PFSK-1 (cell line): Measurements from ENCODE around the gene GAB1.

Experiments
- FOXP2 ChIP-seq: optimal IDR thresholded peaks from 2 replicates; pipeline ENCODE3; 2011; ENCODE audit warnings: borderline replicate concordance, control low read depth, inconsistent platforms; ENCODE audit not compliant: insufficient read depth; ENCODE audit errors: extremely low read length, extremely low read depth
- POLR2AphosphoS5 ChIP-seq: IDR thresholded peaks from 2 replicates; pipeline ENCODE4 v1.6.1; 2012; ENCODE audit warnings: low read depth, mild to moderate bottlenecking, control low read depth, low read length, moderate library complexity
- REST ChIP-seq, 2 experiments: IDR thresholded peaks; 2 replicates each; pipeline versions ENCODE4 v1.6.1 to v1.8.0; 2011 to 2012; ENCODE audit warnings: low read depth in 2 of 2, low read length in 2 of 2, control low read depth in 1 of 2, inconsistent platforms in 1 of 2, mild to moderate bottlenecking in 1 of 2, moderate library complexity in 1 of 2; ENCODE audit not compliant: insufficient read depth in 1 of 2
- SIN3A ChIP-seq: IDR thresholded peaks from 2 replicates; pipeline ENCODE4 v1.6.1; 2012; ENCODE audit warnings: mild to moderate bottlenecking, low read length, moderate library complexity, borderline replicate concordance; ENCODE audit not compliant: insufficient read depth
- TAF1 ChIP-seq: IDR thresholded peaks from 2 replicates; pipeline ENCODE4 v1.6.1; 2012; ENCODE audit warnings: low read length, control low read depth, borderline replicate concordance; ENCODE audit not compliant: insufficient read depth

GAB1 gene

GRCh38 chr4:143482840-143483239 is 146.2 kb downstream of the GAB1 start:
- TF ChIP-seq TAF1: no peak
- no peak for TF ChIP-seq FOXP2
- no peak for TF ChIP-seq POLR2AphosphoS5
- no peak for TF ChIP-seq SIN3A

GRCh38 chr4:143486314-143486713 is 149.6 kb downstream of the GAB1 start:
- no peak for TF ChIP-seq SIN3A
- no peak for TF ChIP-seq REST (IDR thresholded peaks at IDR 0.05; ENCODE audit: insufficient read depth in 1 of 2, low read depth in 2 of 2, low read length in 2 of 2)
- no peak for TF ChIP-seq POLR2AphosphoS5
- no peak for TF ChIP-seq TAF1

- TF ChIP-seq FOXP2 (no peak), REST (IDR thresholded peaks at IDR 0.05; ENCODE audit: insufficient read depth in 1 of 2, low read depth in 2 of 2, low read length in 2 of 2) (no peak), SIN3A (no peak), TAF1 (no peak), POLR2AphosphoS5 (no peak)
These were observed 152.0 kb downstream of the GAB1 start for GRCh38 chr4:143488687-143489086.

GRCh38 chr4:143489106-143489505 is 152.4 kb downstream of the GAB1 start:
- TF ChIP-seq TAF1: no peak
- TF ChIP-seq REST (IDR thresholded peaks at IDR 0.05; ENCODE audit: insufficient read depth in 1 of 2, low read depth in 2 of 2, low read length in 2 of 2): no peak
- TF ChIP-seq POLR2AphosphoS5: no peak
- no peak for TF ChIP-seq SIN3A
- no peak for TF ChIP-seq FOXP2

- TF ChIP-seq SIN3A: no peak
These were observed 161.3 kb downstream of the GAB1 start for GRCh38 chr4:143498021-143498420.

- TF ChIP-seq REST (IDR thresholded peaks at IDR 0.05; ENCODE audit: insufficient read depth in 1 of 2, low read depth in 2 of 2, low read length in 2 of 2) (no peak), TAF1 (no peak), FOXP2 (no peak), SIN3A (no peak), POLR2AphosphoS5 (no peak)
These were observed 165.6 kb downstream of the GAB1 start for GRCh38 chr4:143502231-143502630.
